Left ventricle myocardium inferior (tissue), 1 donor: ENCODE results near the gene ATP7A. TPM values are rescaled to one million over a fixed set of nuclear protein-coding genes. Genes with fewer than 3 reads are reported as not detected.
"Not testable (repeated sequence)": the region's sequence is repeated elsewhere in the genome, so short reads cannot be mapped to it uniquely, and the experiment has no call there.

Source experiments
- DNase-seq: peaks from one replicate; pipeline ENCODE4 v3.0.0-alpha.2; 2020
- H3K27ac ChIP-seq: fragments of 200-600 bp; replicated peaks from 2 replicates; pipeline ENCODE4 v1.8.0; 2021
- H3K27me3 ChIP-seq: fragments of 200-600 bp; 2 replicates; pipeline ENCODE4 v1.8.0; 2021; ENCODE audit warnings: low read depth
- H3K36me3 ChIP-seq: fragments of 200-600 bp; 2 replicates; pipeline ENCODE4 v1.8.0; 2021
- H3K4me1 ChIP-seq: fragments of 200-600 bp; 2 replicates; pipeline ENCODE4 v1.8.0; 2021
- H3K4me3 ChIP-seq: fragments of 200-600 bp; 2 replicates; pipeline ENCODE4 v1.8.0; 2021; ENCODE audit warnings: mild to moderate bottlenecking, moderate library complexity
- H3K9me3 ChIP-seq: fragments of 200-600 bp; replicated peaks from 2 replicates; pipeline ENCODE4 v1.8.0; 2021
- intact Hi-C: fragments of 100-400 bp; cut with micrococcal nuclease; formaldehyde crosslinking; loops from one replicate; pipeline ENCODE4 v1.11.0; 2022
- long read RNA-seq: library from polyadenylated mRNA; unstranded; transcript quantifications from one replicate; pipeline ENCODE4 v2.0.0, GENCODE V29; 2021
- total RNA-seq: library from RNA; stranded (reverse); fragmentation: NEBNext Ultra II Directional; extraction: Animal tissue kit (Norgen Biotek cat#: 25700); gene quantifications from one replicate; pipeline ENCODE4 v1.2.1, GENCODE V29; 2021
- TF ChIP-seq, protein P1 (sequence below): fragments of 200-600 bp; IDR thresholded peaks from 2 replicates; pipeline ENCODE4 v1.8.0; 2021; ENCODE audit warnings: antibody characterized with exemption, mild to moderate bottlenecking, borderline replicate concordance
- donor health status: DM: no; HTN: yes; CAD: no; lungs with severe emphysema.

Gene ATP7A
- total RNA-seq, result 4.5 TPM
- long read RNA-seq, full-length matches to known transcripts, result 1 of 1 reads
- long read RNA-seq, partial matches to known transcripts, result 0 of 1 reads
- long read RNA-seq, other reads (novel, unspliced or antisense), result 0 of 1 reads

DNA sequence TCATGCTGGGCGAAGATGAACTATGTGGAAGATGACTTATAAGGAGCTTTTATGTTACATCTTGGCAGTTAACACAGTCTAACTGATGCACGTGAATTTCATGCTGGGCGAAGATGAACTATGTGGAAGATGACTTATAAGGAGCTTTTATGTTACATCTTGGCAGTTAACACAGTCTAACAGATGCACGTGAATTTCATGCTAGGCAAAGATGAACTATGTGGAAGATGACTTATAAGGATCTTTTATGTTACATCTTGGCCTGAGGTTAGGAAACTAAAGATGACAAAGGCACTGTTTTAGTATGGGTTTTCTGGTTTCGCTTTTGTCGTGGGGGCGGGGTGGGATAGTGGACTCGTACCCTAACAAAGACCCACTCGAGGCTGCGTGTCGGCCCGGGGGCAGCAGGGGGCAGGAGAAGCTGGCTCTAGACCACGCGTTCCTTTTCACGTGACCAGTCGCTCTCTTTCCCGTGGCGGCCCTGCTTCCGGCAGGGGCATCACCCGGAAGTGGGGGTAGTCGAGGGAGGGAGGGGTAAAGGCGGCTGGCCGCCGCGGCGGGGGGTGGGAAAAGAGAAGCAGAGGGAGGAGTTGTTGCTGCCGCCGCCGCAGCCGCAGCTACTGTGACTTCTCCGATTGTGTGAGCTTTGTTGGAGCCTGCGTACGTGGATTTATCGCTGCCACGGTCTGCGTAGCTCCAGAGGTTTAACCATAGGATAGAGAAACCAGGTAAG is at the start of gene ATP7A:
Gene ATP7A, plus strand, starts transcription at position 586 of the 733 bp plus-strand sequence. CDS start 60,949 bp downstream, outside the sequence.
- H3K27me3 ChIP-seq, result no peaks in the 10 kb centered on the region
- peak; percentile 85 for DNase-seq
- H3K36me3 ChIP-seq, result no peaks in the 10 kb centered on the region
- H3K27ac ChIP-seq, result peak within 1 kb of the TSS; percentile 89
- TF ChIP-seq, protein P1, sequence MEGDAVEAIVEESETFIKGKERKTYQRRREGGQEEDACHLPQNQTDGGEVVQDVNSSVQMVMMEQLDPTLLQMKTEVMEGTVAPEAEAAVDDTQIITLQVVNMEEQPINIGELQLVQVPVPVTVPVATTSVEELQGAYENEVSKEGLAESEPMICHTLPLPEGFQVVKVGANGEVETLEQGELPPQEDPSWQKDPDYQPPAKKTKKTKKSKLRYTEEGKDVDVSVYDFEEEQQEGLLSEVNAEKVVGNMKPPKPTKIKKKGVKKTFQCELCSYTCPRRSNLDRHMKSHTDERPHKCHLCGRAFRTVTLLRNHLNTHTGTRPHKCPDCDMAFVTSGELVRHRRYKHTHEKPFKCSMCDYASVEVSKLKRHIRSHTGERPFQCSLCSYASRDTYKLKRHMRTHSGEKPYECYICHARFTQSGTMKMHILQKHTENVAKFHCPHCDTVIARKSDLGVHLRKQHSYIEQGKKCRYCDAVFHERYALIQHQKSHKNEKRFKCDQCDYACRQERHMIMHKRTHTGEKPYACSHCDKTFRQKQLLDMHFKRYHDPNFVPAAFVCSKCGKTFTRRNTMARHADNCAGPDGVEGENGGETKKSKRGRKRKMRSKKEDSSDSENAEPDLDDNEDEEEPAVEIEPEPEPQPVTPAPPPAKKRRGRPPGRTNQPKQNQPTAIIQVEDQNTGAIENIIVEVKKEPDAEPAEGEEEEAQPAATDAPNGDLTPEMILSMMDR, result peak; percentile 63
- H3K4me1 ChIP-seq, result peaks cover 13% of the 10 kb centered on the region
- peak within 1 kb of the TSS; percentile 74 for H3K4me3 ChIP-seq
- no peaks in the 10 kb centered on the region for H3K9me3 ChIP-seq
- intact Hi-C loops, result no loop called here

DNA sequence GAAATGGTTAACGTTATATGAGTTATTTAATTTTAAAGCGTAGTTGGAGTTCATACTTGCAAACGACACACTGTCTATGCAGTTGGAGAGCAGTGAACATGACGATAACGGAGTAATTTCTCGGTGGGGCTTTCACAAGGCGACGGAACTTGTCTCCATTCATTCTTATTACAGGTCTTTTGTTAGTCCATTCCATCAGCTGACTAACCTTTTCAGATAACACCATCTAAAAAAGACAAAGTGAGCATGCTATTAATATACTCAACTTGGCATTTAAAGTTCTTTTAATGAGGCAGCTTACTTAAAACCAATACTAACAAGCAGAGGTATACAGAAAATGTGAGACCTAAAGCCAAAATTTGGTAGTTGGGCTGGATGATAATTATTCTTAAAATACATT is 35.1 kb upstream of the ATP7A start:
- peak overlapping the region; percentile 63 for H3K27ac ChIP-seq
- no peaks in the 10 kb centered on the region for H3K27me3 ChIP-seq
- intact Hi-C loops, result no loop called here
- H3K4me1 ChIP-seq, result no peaks in the 10 kb centered on the region
- peak overlapping the region; percentile 19 for H3K4me3 ChIP-seq
- no peak for DNase-seq
- TF ChIP-seq, protein P1, result no peak
- peaks cover 6% of the 10 kb centered on the region for H3K36me3 ChIP-seq
- no peaks in the 10 kb centered on the region for H3K9me3 ChIP-seq

DNA sequence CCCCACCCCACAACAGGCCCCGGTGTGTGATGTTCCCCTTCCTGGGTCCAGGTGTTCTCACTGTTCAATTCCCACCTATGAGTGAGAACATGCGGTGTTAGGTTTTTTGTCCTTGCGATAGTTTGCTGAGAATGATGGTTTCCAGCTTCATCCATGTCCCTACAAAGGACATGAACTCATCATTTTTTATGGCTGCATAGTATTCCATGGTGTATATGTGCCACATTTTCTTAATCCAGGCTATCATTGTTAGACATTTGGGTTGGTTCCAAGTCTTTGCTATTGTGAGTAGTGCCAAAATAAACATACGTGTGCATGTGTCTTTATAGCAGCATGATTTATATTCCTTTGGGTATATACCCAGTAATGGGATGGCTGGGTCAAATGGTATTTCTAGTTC is 29.1 kb upstream of the ATP7A start:
- intact Hi-C loops, H3K27ac ChIP-seq, DNase-seq, H3K4me3 ChIP-seq, H3K4me1 ChIP-seq, H3K36me3 ChIP-seq, H3K27me3 ChIP-seq, H3K9me3 ChIP-seq: not testable (repeated sequence)

DNA sequence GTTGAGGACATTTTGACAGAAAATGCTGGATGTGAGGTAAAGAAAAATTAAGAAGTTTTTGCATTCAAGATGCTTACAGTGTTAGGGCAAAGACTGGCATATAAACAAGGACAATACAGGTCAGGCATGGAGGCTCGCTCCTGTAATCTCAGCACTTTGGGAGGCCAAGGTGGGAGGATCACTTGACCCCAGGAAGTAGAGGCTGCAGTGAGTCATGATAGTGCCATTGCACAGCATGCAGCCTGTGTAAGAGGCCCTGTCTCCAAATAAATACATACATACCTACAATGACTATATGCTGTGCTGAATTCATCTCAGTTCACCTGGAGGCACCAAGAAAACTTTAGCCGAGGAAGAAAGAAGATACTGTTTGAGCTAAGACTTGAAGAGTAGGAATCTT is 17.6 kb upstream of the ATP7A start:
- Histone ChIP-seq H3K4me3 (peak overlapping the region; percentile 78), H3K27me3 (no peaks in the 10 kb centered on the region), H3K27ac (no peak overlapping the region), H3K36me3 (no peaks in the 10 kb centered on the region), H3K4me1 (peaks cover 24% of the 10 kb centered on the region), H3K9me3 (no peaks in the 10 kb centered on the region)
- intact Hi-C loops, result no loop called here
- no peak for DNase-seq
- TF ChIP-seq, protein P1, result no peak

DNA sequence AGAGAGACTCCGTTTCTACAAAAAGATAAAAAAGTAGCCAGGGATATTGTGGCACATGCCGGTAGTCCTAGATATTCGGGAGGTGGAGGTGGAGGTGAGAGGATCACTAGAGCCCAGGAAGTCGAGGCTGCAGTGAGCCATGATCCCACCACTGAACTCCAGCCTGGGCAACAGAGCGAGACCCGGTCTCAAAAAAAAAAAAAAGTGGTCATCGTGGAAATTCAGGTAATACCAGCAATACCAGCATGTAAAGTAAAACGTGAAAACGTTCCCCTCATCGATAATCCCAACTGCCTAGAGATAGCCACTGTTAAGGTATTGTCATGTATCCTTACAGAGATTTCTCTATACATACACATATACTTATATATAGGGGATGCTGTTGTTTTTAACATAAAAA is 16.8 kb upstream of the ATP7A start:
- DNase-seq, result no peak
- H3K27ac ChIP-seq, result peak overlapping the region; percentile 93
- no peaks in the 10 kb centered on the region for H3K27me3 ChIP-seq
- H3K4me1 ChIP-seq, result peaks cover 24% of the 10 kb centered on the region
- H3K36me3 ChIP-seq, result no peaks in the 10 kb centered on the region
- H3K9me3 ChIP-seq, result no peaks in the 10 kb centered on the region
- intact Hi-C loops, result no loop called here
- H3K4me3 ChIP-seq, result peak overlapping the region; percentile 78
- TF ChIP-seq, protein P1, result no peak
